ENCODE measurements around the gene CDC34.

- TF ChIP-seq, protein P1, sequence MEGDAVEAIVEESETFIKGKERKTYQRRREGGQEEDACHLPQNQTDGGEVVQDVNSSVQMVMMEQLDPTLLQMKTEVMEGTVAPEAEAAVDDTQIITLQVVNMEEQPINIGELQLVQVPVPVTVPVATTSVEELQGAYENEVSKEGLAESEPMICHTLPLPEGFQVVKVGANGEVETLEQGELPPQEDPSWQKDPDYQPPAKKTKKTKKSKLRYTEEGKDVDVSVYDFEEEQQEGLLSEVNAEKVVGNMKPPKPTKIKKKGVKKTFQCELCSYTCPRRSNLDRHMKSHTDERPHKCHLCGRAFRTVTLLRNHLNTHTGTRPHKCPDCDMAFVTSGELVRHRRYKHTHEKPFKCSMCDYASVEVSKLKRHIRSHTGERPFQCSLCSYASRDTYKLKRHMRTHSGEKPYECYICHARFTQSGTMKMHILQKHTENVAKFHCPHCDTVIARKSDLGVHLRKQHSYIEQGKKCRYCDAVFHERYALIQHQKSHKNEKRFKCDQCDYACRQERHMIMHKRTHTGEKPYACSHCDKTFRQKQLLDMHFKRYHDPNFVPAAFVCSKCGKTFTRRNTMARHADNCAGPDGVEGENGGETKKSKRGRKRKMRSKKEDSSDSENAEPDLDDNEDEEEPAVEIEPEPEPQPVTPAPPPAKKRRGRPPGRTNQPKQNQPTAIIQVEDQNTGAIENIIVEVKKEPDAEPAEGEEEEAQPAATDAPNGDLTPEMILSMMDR (IDR thresholded peaks at IDR 0.05; ENCODE audit: insufficient read depth, low read length, poor library complexity, severe bottlenecking): no peak
- no peak for TF ChIP-seq EZH2phosphoT487 (conservative IDR thresholded peaks at IDR 0.05; ENCODE audit: low read length)
Observed at GRCh38 chr19:567296-567900, 35.8 kb downstream of the CDC34 start.
